Hematopoietic multipotent progenitor cell treated with erythropoietin and hydrocortisone succinate and interleukin-3 and kit ligand, for 4 days (in vitro differentiated cells): ENCODE measurements around the gene FREM1.

Experiments used
- DNase-seq: peaks from one replicate; pipeline ENCODE4 v3.0.0-alpha.2; 2015

Gene FREM1

DNA sequence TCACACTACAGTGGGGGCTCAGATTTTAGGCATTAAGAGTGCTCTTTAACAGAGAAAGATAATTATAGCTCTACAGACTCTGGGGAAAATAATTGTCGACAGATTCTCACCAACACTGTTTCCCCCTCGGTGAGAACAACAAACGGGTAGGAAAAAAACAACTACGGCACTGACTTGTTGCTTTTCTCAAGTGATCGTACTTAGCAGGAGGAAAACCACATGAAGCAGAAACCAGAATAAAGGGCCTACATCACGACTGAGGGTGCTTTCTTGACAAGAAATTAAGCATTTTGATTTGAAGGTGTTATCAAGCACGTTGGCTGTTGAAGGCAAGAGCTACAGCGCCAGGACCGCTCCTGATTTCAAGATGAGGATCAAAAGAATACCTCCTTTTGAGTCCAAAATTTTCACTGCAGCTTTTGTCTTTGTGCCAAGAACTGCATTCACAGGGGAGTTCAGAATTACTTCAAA lies 160.5 kb downstream of the FREM1 start:
- DNase-seq: no peak

DNA sequence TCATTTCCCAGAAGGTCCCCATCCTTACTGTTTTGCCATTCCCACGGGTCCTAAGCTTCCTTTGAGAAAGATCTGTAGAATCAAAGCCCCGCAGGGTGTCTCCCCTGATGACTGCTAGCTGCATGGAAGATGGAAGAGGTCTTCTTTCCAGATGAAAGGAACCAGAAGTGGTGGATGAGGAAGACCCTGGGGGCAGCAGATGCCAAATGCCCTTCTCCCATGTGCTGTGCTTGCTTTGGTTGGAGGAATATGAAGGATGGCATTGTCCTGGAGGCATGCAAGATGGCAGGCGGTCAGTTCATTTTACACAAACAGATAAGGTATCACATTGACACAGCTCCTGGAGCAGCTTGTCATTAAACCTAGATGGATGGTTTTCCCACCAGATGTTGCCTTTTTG lies 161.9 kb downstream of the FREM1 start:
- no peak for DNase-seq

DNA sequence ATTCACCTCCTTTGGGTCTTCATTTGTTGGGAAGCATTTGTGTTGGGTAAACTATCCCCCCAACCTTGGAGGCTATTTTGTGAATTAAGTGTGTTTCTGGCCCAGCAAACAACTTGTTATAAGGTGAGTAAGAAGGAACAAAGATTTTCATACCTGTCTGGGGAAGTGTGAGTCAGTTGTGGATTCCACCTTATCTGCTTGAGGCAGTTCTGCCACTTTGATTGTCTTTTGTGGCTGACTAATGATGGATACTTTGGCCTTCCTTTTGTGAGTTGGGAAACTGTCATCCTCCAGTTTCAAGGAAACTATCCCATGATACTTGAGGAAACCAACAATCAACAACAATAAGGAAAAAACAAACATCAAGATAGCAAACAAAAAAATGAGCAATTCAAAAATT lies 163.1 kb downstream of the FREM1 start:
- DNase-seq: no peak

DNA sequence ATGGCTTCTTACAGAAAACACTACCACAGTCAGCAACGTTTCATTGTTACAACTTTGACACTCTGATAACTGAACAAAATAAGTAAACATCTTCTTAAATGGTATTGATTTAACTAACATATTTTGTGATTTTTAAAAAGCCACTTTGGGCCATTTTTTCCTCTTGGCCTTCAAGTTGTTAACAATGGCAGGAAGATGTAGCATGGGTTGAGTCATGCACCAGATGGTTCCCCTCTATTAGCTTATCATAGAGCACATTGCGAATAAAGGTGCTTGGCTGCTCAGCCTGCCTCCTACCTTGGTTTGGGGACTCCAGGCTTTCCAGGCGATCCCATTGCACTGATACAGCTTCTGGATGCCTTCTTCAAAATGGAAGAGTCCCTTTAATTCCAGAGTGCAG lies 163.6 kb downstream of the FREM1 start:
- DNase-seq: no peak

DNA sequence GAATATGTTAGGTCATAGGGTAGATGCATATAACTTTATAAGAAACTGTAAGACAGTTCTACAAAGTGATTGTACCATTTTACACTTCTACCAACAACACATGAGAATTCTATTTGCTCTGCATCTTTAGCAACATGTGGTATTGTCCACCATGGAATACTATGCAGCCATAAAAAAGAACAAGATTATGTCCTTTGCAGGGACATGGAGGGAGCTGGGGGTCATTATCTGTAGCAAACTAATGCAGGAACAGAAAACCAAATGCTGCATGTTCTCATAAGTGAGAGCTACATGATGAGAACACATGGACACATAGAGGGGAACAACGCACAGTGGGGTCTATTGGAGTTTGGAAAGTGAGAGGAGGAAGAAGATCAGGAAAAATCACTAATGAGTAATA lies 165.5 kb downstream of the FREM1 start:
- no peak for DNase-seq

DNA sequence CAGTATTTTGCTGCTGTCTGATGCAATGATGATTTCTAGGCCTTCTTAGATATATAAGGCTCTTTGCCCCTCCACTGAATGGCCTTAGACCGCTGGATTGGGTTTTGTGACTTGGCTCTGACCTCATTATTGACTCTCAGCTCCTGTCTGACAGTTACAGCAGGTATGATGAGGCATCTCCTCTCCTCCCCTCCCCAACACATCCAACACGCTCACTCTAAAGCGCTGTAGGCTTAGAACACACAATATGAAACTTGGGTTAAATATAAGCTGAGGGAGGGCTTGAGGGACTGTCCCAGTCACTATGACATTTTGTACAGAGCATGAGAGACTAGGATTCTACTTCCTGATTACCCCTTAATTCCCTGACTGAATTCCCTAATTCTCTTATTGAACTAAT lies 168.9 kb downstream of the FREM1 start:
- no peak for DNase-seq

DNA sequence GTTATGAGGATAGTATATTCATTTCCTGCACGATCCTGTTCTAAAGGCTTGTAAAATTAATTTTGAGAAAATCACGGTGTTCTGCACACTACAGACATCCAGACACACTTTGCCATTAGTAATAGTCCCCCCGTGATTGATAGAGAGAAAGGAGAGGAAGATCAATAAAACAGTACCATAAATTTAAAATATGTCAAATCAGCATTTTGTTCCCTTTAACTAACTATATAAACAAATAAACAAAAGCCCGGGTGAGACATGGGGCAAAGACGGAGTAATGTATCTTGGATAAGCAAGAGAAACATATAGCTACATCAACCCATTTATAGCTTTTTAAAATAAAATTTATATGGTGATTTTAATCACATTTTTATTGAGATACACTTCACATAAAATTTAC lies 177.1 kb downstream of the FREM1 start:
- DNase-seq: no peak

DNA sequence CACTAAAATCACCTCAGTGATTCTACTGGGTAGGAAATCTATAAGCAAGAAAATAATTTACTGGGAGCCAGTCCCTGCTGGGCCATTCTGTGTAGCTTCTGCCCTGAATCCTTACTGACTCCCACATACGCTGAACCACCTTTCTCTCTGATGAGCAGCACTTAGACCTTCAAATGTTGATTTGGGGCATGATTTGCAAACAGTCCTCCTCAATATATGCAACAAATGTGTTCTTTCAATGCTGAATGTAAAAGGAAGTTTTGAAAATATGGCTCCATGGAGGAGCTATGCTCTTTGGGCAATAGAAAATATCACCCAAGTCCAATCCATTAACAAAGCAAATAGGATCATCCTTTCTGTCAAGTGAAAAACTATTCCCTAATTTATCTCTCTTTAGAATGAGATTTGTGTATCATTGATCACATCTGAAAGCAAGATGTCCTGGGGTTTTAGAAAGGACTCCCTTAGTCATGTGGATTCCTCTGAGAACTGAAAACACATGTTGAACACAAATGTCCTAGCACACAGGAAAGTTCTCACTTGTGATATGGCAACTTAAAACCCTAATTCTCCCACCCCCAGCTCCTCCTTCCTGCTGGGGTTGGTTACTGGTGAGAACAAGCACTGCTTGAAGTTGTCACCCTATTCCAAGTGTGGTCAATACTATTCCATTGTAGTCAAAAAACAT lies 178.8 kb downstream of the FREM1 start:
- DNase-seq: no peak

DNA sequence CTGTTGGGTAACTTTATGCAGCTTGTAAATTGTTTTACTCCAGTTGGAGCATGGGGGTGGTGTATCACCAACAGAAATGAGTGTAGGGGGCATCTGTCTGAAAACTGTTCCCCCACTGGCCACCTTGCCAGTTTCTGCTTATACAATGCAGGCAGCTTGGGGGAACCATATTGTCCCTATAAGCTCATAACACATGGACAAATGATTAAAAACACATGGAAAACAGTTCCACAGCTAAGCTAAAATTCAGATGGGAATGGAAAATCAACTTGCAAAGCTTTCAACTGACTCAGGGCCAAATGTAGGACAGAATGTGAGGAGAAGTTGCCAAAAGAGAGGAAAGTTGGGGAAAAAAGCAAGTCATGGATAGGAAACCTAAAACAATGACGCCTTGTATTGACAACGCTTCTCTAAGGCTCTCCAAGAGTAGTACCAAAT lies 179.7 kb downstream of the FREM1 start:
- no peak for DNase-seq

DNA sequence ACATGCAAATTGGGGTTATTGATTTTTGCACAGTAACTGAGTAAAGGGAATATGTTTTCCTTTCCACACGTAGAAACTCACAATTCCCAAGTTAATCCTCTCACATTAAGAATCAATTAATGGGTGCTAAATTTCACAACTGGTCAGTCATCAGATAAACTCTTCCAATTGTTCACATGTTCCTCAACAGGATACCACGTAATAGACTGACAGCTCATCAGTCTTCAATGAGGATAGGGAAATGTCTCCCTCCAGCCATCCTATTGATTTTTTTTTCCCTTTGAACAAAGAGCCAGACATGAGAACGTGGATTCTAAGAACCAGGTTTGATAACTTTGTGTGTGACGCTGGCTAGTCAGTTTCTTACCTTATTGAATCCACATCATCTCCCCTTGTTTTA lies 186.9 kb downstream of the FREM1 start:
- DNase-seq: no peak

DNA sequence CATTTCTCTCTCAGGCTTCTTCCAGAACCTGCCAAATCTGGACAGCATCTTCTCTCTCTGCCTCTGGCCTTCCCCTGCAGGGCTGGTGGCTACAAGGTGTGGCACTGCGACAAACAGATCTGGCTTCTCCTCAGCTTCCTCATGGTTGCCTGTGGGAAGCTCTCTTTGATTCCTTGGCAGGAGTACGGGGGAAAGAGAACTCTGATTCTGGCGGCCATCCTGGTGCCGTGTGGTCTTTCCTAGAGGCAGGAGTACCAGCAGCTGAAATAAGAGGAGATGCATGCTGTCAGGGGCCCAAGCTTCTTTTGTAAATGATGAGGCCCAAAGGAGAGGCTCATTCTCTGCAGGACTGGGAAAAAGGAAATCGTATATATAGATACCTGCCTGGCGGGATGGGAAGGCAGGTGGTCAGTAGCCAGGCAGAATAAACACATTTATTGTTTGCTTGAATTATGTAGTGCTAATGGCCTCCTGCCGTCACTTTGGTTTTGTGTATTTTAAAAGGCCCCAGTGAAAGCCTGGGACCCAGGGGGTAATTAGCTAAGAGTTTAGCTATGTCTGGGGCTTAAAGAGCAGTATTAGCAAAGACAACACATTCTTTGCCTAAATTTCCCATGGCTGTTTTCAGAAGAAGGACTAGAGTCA lies 187.7 kb downstream of the FREM1 start, which contains the start of gene CER1:
CER1 (minus strand) TSS at position 343 of the 645 bp plus-strand sequence; CDS start at position 282, 61 bp downstream.
- DNase-seq: no peak

DNA sequence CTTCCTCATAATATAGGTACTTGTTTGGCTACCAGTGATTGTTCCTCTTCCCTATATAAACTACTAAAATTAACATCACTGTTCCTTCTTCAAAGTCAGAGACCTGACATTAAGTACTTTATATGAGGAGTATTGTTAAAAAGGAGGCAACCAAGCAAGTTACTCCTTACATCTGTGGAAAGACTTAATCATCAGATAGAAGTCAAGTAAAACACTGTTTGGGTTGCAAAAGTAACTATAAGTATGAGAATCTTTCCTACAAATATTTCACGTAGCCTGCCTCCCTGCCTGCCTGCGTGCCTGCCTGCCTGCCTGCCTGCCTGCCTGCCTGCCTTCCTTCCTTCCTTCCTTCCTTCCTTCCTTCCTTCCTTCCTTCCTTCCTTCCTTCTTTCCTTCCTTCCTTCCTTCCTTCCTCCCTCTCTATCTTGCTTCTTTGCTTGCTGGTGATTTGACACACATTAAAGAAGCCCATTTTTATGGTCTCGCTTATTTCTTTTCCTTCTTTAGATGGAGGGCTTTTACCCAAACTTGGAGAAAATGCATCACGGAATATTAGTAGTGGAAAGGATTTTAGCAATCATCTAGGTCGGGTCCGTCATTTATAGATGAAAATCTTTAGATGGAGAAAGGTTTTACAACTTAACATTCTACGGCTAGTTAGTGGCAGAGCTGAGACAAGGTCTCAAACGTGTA lies 190.9 kb downstream of the FREM1 start:
- no peak for DNase-seq

DNA sequence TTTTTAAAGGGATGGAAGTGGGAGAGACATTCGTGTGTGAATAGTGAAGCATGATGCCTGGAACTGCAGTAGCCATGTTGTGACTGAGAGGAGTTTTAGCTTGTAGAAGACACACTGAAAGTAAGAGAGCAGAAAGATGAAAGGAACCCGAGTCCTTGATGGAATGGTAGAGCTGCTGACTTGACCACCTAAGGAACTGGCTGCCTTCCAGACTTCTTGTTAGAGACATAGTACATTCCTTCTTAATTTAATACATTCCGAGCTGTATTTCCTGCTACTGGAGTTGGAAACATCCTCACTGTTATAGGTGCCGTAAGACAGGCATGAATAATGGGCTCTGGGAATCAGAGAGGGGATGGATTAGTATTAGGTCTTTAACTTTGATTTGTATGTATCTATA lies 195.1 kb downstream of the FREM1 start:
- DNase-seq: no peak

DNA sequence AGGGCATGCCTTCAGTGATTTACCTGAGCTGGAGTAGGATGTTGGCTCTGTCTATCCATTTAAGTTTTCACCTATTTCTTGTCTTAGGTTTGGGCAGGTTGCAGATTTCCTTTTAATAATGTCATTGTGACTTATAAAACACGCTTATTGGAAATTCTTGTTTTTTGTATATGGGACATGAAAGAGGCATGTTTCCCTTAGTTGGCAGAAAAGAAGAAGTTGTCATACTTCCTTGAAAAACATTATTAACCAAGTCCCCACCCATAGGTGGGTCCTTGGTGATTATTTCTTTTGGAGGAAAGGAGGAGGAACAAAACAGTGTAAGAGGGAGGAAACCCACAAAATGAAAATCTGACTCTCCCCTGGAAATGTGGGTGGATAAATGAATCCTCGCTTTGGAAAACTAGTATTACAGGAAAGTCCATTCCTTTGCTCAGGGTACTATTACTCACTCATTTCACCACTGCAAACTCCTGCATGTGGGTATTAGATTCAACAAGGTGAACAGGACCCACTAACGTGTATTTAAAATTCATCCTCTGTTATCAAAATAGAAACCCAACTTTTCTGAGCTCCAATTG lies 197.0 kb downstream of the FREM1 start:
- DNase-seq: no peak

DNA sequence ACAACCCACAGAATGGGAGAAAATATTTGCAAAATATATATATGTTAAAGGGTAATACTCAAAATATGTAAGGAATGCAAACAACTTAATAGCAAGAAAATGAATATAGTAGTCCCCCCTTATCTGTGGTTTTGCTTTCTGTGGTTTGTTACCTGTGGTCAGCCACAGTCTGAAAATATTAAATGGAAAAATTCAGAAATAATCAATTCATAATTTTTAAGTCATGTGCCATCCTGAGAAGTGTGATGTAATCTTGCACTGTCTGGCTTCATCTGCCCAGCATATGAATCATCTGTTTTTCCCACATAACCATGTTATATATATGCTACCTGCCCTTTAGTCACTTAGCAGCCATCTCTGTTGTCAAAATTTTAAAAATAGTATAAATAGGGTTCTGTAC lies 199.4 kb downstream of the FREM1 start:
- DNase-seq: no peak

DNA sequence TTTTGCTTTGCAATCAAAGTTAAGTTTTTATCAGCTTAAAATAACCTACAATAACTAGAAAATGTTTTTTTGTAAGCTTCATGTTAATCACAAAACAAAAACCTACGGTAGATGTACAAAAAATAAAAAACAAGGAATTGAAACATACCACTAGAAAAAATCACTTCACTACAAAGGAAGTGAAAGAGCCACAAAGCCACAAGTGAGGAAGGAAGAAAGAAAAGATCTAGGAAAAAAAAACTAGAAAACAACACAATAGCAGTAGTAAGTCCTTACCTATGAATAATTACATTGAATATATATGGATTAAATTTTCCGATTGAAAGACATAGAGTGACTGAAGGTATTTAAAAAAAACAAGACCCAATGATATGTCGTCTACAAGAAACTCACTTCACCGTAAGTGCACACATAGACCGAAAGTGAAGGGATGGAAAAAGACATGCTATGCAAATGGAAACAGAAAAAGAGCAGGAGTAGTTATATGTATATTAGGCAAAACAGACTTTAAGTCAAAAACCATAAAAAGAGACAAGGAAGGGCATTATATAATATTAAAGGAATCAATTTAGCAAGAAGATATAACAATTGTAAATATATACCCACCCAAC lies 203.6 kb downstream of the FREM1 start:
- no peak for DNase-seq

DNA sequence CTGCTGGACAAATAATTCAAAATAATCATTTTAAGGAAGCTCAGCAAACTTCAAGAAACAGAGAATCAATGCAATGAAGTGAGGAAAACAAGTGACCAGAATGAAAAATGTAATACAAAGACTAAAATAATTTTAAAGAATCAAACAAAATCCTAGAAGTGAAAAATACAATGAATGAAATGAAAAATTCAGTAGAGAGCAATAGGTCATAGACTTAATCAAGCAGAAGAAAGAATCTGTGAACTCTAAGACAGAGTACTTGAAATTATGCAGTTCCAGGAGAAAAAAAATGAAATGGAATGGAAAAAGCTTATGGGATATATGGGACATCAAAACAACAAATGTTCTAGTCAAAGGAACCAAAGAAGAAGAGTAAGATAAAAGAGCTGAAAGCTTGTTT lies 205.1 kb downstream of the FREM1 start:
- DNase-seq: no peak

DNA sequence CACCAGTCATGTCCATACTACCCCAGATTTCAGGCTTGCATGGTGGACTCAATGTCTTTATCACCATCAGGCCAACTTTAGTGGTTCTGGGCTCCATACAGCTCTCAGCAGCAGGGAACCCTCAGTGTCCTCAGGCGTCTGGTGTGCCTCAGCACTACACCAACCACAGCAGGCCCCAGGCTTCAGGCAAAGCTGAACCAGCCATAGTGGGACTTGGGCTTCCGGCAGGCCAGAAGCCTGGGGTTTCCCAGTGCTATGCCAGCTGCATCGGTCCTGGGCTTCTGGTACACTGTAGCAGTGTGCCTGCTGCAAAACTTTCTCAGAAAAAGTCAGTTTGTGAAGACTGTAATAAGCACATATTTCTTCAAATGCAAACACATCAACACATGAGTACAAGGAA lies 205.9 kb downstream of the FREM1 start:
- DNase-seq: no peak

DNA sequence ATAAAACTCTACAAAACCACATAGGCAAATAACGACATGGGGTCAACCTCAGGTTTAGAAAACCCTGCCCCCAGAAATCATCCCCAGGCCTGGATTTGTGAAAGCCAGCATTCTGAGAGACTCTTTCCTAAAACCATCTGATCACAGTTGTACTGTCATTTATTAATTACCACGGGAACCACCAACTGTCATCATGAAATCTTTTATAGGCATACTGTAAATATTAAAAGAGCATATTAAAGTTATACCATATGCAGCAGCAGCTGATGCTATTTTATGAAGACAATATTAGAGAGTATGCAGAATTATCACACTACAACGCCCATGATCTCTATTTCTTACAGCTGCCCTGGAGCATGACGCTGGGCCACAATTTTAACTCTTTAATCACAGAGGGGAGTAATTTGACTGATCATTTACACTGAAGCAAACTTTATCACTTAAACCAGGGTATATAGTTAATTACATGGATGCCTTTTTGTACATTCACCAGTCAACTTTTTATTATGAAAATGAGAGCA lies 208.0 kb downstream of the FREM1 start:
- no peak for DNase-seq

DNA sequence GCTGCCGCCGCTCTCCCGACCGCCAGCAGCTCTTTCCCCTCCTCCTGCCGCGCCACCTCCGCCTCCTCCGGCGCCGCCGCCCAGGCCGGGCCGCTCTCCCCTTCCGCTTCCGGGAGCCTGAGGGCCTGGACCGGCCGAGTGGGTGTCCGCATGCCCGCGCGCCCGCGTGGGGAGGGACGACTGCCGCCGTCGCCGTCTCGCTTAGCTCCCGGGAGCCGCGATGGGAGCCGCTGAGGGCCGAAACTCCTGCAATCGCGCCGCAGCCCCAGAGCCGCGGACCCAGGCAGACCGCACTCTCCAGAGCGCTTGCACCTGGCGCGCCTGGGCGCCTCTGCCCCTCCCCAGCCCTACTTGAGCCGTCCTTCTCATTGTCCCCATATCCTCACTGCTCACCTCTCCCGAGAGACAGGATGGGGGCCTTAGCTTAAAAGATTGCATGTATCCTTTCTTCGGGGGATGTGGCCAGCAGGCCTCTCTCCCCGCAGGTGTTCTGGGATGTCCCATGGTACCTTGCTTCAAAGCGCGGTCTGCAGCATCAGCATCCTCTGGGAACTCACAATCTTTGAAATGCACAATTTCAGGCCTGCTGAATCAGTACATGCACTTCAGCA lies 216.9 kb downstream of the FREM1 start, which contains the start of gene ZDHHC21:
ZDHHC21 (minus strand) TSS at position 182 of the 611 bp plus-strand sequence. CDS start 19,092 bp downstream, outside the sequence.
- DNase-seq: peak; percentile 87

DNA sequence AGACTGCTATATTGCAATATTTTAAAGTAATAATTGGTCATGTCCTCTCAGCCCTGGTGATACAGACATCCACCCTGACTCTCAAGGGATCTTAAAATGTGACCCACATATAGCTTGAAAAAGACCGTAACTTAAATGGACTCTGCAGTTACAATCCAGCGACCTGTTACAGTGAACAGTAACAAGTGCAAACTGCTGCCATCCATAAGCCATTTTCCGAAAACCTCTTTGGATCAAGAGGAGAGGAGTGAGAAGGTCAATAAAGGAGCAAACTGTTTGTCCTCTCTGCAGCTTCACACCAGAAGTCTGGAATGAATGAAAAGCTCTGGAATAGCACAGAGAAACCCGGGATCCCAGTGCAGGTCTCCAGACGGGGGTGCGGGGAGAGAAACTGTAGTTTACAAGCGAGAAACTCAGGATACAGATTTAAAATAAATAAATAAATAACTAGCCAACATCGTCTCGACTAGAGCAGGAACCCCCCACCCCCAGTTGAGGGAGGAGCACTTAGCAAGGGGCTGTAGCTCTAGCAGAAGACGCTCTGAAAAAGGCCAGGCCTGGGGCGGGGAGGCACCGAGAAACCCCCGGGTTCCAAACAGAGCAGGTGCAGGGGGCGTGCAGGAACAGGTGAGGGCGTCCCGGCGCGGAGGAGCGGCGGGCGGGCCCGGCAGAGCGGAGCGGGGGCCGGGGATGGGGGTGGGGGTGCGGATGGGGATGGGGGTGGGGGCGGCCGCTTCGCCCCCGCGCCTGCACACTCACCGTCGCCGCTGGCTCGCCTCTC lies 217.6 kb downstream of the FREM1 start:
- DNase-seq: peak; percentile 48
